GM12891 (cell line): ENCODE data around the gene PSMG3.

Source experiments
- PAX5 ChIP-seq: IDR thresholded peaks from 2 replicates; pipeline ENCODE4 v1.6.1; 2011; ENCODE audit warnings: low read length, moderate library complexity, mild to moderate bottlenecking; ENCODE audit not compliant: insufficient read depth, severe bottlenecking
- POLR2A ChIP-seq: IDR thresholded peaks from 2 replicates; pipeline ENCODE4 v1.6.1; 2011; ENCODE audit warnings: low read depth, low read length, control low read depth
- POLR2AphosphoS5 ChIP-seq: IDR thresholded peaks from 2 replicates; pipeline ENCODE4 v1.6.1; 2011; ENCODE audit warnings: low read depth, low read length, control low read depth
- SPI1 ChIP-seq: IDR thresholded peaks from 2 replicates; pipeline ENCODE4 v1.6.1; 2011; ENCODE audit warnings: low read depth, low read length, control low read depth
- TAF1 ChIP-seq: IDR thresholded peaks from 2 replicates; pipeline ENCODE4 v1.6.1; 2011; ENCODE audit warnings: low read depth, low read length, control low read depth

- TF ChIP-seq POLR2A (no peak), POLR2AphosphoS5 (no peak), SPI1 (no peak), TAF1 (no peak), PAX5 (no peak)
These were observed 6.0 kb upstream of the PSMG3 start for GRCh38 chr7:1575809-1576208.
